ENCODE results near the gene CEP78.

CEP78 gene

DNA sequence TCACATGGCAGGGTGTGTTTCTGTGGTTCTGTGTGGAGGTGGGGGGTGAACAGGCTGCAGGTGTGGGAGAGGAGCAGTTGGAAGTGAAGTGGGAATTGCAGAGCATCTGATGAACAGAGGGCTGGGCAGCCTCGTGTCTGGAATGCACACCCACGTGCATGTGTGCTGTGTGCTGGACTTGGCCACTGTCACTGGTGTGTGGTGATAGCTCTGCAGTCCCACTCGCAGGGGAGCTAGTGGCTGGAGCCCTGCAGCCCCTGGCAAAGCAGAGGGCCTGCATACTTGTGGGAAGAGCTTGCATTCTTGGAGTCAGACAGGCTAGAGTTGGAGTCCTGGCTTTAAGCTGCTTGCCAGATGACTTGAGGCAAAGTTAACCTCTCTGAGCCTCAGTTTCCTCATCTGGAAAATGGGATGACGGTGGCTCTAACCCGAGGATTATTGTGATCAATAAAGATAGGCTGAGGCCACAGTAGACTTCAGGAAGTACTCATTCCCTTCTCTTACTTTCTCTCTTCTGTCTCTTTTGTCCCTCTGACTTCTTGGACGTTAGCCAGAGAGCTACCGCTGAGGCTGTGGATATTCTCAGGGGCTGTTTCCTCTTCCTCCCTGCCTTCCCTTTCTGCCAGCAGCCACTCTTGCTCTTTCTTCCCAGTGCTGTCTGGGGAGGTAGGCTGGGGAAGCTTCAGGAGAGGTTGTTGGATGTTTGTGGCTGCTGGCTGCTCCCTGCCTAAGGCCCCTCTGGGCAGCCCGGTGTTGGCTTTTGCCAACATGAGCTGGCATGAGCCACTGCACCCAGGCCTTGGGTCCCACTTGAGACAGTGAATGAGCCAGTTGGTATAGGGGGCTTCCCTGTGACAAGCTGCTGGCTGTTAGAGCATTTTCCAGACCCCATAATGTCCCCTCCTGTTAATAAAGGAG, 79.3 kb downstream of the CEP78 start:
- ChIA-PET POLR2A (interaction anchor here (0.7 to 8.6 kb wide), 3 partner anchors 18 to 538 kb away, joined by 3 to 70 read pairs (median 4); partner anchors contain the start of gene PSAT1), CTCF (interaction anchor here (0.5 to 0.7 kb wide), 2 partner anchors 49 to 55 kb away, joined by 3 read pairs; no protein-coding TSS in a partner anchor)
- Histone ChIP-seq H3K36me3 (ENCODE audit: control insufficient read depth in 2 of 2, insufficient read depth in 1 of 2, low read length in 2 of 2) (peaks cover 28 to 78% of the 10 kb centered on the region in 2 experiments), H3K27ac (ENCODE audit: extremely low read depth, low read depth, low read length) (0 out of 2 replicates have a peak overlapping the region, but pooled peaks have one; percentile 9), H3K4me3 (ENCODE audit: low read depth, low read length) (no peak overlapping the region), H3K9me3 (ENCODE audit: control insufficient read depth, insufficient read depth, low read depth, low read length) (no peaks in the 10 kb centered on the region), H3K4me1 (ENCODE audit: control insufficient read depth, insufficient read depth, low read length) (no peaks in the 10 kb centered on the region)
- TF ChIP-seq ZNF571 (tag by site-specific recombination; IDR thresholded peaks at IDR 0.05) = no peak
- TF ChIP-seq ZXDB (tag by site-specific recombination; IDR thresholded peaks at IDR 0.05) = no peak
- TF ChIP-seq BCL11A (tag by site-specific recombination; IDR thresholded peaks at IDR 0.05; ENCODE audit: low read depth) = no peak
- TF ChIP-seq ZNF341 (tag by site-specific recombination; IDR thresholded peaks at IDR 0.05; ENCODE audit: low read depth) = 0 out of 2 replicates have a peak, but pooled peaks have one; percentile 29
- no peak for TF ChIP-seq TRIM28 (IDR thresholded peaks at IDR 0.05; ENCODE audit: borderline replicate concordance, low read length)
- TF ChIP-seq ELK4 (IDR thresholded peaks at IDR 0.05; ENCODE audit: borderline replicate concordance, low read depth, low read length) = no peak
- TF ChIP-seq, protein P1, sequence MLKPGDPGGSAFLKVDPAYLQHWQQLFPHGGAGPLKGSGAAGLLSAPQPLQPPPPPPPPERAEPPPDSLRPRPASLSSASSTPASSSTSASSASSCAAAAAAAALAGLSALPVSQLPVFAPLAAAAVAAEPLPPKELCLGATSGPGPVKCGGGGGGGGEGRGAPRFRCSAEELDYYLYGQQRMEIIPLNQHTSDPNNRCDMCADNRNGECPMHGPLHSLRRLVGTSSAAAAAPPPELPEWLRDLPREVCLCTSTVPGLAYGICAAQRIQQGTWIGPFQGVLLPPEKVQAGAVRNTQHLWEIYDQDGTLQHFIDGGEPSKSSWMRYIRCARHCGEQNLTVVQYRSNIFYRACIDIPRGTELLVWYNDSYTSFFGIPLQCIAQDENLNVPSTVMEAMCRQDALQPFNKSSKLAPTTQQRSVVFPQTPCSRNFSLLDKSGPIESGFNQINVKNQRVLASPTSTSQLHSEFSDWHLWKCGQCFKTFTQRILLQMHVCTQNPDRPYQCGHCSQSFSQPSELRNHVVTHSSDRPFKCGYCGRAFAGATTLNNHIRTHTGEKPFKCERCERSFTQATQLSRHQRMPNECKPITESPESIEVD (tag by site-specific recombination; IDR thresholded peaks at IDR 0.05) = no peak
- TF ChIP-seq IKZF3 (tag by site-specific recombination; IDR thresholded peaks at IDR 0.05) = no peak
- TF ChIP-seq EGR2 (tag by site-specific recombination; IDR thresholded peaks at IDR 0.05; ENCODE audit: low read depth) = 0 out of 2 replicates have a peak, but pooled peaks have one; percentile 43
- no peak for TF ChIP-seq ZNF596 (tag by site-specific recombination; IDR thresholded peaks at IDR 0.05)

GRCh38 chr9:78316166-78316892, 80.5 kb downstream of the CEP78 start:
- ChIA-PET CTCF (no interaction called here), POLR2A (interaction anchor here (0.6 to 8.6 kb wide), 3 partner anchors 19 to 56 kb away, joined by 3 to 70 read pairs (median 9); partner anchors contain the start of gene PSAT1)
- Histone ChIP-seq H3K9me3 (ENCODE audit: control insufficient read depth, insufficient read depth, low read depth, low read length) (no peaks in the 10 kb centered on the region), H3K27ac (ENCODE audit: extremely low read depth, low read depth, low read length) (no peak overlapping the region), H3K4me3 (ENCODE audit: low read depth, low read length) (no peak overlapping the region), H3K4me1 (ENCODE audit: control insufficient read depth, insufficient read depth, low read length) (no peaks in the 10 kb centered on the region), H3K36me3 (ENCODE audit: control insufficient read depth in 2 of 2, insufficient read depth in 1 of 2, low read length in 2 of 2) (peaks cover 26 to 79% of the 10 kb centered on the region in 2 experiments)
- TF ChIP-seq GLIS1 (tag by site-specific recombination; IDR thresholded peaks at IDR 0.05) = no peak
- no peak for TF ChIP-seq ZNF747 (tag by site-specific recombination; IDR thresholded peaks at IDR 0.05)
- TF ChIP-seq KLF17 (tag by site-specific recombination; IDR thresholded peaks at IDR 0.05) = no peak
- no peak for TF ChIP-seq BCL11B (tag by site-specific recombination; IDR thresholded peaks at IDR 0.05; ENCODE audit: low read depth)
- no peak for TF ChIP-seq ZNF311 (tag by site-specific recombination; IDR thresholded peaks at IDR 0.05; ENCODE audit: borderline replicate concordance)

All from HEK293 (cell line).